HG02943 (cell line): ENCODE measurements around the gene BSND.
"Not testable (repeated sequence)": the region's sequence is repeated elsewhere in the genome, so short reads cannot be mapped to it uniquely, and the experiment has no call there.

Source experiments
- ATAC-seq: cut with Tn5 transposase; IDR thresholded peaks from one replicate; pipeline ENCODE4 v1.9.1; 2021; ENCODE audit warnings: mild to moderate bottlenecking, low read depth, moderate library complexity; ENCODE audit not compliant: unreplicated experiment

Gene BSND

DNA sequence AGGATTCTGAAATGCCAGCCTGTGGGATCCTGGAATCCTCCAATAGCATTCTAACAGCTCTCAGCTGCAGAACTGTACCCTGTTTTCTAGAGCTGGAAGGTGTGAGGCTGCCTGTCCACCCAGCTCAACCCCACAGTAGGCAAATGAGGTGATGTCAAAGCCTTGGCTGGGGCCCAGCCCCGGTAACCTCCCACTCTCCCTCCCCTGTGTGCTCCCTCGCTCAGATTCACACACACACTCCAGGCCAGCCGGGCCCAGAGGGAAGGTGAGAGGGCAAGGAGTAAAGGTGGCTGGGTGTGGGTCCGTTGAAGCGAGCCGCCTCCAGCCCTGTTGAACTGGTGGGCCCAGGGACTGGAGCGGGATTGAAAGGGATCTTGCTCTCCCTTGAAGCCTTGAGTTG is at the start of gene BSND:
Gene BSND (plus strand): TSS at position 257 of the 400 bp plus-strand sequence. CDS start 254 bp downstream, outside the sequence.
- ATAC-seq = no peak

DNA sequence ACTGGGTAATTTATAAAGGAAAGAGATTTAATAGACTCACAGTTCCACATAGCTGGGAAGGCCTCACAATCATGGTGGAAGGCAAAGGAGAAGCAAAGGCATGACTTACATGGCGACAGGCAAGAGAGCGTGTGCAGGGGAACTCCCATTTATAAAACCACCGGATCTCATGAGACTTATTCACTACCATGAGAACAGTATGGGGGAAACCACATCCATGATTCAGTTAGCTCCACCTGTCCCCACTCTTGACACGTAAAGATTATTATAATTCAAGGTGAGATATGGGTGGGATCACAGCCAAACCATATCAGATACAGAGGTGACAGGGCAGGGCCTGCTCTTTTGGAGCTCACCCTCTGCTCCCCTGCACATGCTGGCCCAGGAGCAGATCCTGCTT is 49.7 kb upstream of the BSND start:
- no peak for ATAC-seq

DNA sequence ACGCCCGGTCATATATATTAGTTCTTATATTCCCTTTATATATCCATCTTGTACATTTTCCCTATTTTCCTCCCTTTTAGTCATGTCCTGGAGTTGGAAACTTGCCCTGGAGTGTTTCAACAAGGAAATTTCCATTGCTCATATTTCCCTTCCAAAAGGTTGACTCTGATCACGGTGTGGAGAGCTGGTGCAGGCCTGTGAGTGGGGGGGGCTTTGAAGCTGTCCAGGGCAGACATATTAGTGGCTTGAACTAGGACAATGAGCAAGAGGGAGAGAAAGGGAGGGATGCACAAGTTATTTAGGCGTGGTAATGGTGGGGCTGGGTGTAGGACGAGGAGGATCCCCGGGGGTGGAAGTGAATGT is 48.7 kb upstream of the BSND start:
- ATAC-seq = no peak

DNA sequence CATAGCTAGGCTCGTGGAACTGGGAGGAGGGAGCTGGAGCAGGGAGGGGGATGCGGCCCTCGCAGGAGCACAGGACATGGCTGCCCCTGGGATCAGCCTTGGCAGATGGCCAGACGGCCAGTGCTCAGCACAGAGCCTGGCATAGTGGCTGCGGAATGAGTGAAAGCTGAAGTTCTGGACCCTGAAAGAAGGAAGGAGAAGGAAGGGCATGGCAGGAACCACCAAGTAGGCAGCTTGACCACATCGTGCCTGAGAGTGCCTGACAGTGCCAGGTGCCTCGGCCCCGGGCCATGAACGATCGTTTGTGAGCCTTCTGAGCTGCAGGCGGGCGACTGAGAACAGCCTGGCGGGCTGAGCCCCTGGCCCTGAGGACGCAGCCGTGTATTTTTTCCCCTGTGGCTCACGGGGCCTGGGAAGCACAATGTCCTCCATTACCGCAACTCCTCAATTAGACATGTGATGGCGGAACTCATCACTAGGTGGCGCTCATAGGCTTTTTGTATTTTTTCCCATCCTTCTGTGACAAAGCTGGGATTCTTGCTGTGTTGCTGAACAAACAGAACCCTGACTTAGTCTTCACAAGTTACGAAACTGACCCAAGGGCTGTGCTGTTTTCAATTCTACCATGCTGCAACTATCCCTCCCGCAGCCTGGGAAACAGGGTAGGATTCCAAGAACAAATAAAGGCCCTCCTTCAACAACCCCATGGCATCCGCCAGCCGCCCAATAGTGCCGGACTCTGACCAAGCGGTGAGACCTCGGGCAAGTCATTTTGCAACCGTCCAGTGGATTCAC is 48.2 kb upstream of the BSND start:
- no peak for ATAC-seq

DNA sequence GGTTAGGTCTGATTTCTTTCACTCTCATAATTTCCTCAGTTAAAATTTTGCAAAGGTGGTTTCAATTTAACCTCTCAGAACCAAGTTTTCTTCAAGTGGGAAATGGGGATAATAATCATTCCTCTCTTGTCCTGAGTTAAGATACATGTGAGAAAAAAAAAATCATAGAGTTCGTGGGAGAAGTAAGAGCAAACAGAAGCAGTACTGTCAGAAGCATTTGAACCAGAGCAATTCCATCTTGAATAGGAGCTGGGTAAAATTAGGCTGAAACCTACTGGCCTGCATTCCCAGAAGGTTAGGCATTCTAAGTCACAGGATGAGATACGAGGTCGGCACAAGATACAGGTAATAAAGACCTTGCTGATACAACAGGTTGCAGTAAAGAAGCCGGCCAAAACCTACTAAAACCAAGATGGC is 46.9 kb upstream of the BSND start:
- no peak for ATAC-seq

DNA sequence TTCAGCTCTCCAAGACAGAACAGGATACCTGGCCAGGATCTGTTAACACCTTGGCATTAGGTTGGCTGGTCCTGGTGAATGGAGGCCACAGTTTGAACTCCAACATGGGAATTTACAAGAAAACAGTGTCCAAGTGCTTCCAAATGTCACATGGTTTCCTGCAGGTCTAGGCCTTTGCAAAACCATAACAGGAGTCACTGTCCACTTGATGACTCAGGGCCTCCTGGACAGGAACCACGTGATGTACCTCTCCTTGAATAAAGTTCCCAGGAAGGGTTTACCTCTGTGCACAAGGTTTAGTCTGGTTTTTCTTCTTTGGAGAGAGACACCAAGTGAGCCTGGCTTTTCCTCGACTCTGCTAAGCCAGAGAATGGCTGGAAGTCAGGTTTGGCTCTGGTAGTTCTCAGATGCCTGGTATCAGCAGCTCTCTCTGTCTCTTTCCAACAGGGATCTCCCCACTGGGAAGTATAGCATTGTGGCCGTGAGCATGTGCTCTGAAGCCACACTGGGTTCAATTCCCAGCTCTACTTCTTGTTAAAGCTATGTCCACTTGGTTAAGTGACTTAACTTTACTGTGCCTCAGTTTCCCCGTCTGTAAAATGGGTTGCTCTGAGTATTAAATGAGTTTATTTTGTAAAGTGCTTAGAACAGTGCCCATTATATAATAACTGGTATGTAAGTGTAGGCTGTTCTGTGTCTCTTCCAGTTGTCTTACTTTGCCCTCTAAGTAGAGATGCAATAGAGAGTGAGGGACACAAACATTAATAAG is 45.6 kb upstream of the BSND start:
- ATAC-seq = no peak

DNA sequence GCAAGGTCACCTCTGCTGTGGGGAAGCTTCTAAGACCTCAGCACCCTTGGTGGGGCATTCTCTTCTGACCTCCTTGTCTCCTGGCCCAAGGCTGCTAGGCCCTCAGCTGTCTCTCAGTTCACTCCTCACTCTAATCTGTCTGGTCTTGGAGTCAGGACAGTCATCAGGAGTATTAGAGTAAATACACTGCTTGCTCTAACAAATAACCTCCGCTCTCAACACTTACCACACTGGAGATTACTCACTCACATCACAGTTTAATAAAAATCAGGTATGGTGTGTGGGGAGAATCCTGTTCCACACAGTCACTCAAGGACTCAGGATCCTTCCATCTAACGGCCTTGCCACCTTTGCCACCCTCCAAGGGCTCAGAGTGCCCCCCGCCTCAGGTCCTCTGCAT is 44.9 kb upstream of the BSND start:
- ATAC-seq = no peak

DNA sequence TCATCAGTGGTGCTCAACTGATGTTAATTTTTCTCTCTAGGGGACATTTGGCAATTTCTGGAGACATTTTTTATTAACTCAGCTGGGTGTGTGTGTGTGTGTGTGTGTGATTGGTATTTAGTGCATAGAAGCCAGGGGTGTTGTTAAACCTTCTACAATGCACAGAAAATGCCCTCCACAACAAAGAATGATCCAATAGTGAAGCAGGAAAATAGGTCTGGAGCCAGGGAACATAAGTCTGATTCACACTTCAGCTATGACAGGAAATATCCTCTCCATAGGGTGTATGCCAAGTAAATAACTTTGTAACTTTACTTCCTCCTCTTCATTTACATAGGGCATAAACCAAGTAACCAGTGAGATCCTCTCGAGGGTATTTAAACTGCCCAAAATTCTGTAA is 43.4 kb upstream of the BSND start:
- no peak for ATAC-seq

DNA sequence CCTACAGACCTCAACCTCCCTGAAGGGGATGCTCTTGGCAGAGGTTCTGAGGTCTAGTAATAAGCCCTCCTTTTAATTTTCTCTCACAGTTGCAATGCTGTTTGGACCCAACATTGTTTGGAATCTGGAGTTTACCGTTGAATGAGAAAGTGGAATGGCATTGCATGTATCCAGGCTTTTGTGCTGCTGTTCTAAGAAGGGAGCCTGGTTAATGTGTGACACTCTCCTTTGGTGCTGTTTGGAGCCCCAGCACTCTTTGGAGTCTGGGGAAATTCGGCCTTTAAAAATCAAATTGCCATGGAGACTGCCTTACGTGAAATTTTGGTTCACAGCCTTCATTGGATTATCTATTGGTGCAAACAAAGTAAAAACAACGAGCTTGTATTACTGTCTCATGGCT is 42.0 kb upstream of the BSND start:
- ATAC-seq = no peak

DNA sequence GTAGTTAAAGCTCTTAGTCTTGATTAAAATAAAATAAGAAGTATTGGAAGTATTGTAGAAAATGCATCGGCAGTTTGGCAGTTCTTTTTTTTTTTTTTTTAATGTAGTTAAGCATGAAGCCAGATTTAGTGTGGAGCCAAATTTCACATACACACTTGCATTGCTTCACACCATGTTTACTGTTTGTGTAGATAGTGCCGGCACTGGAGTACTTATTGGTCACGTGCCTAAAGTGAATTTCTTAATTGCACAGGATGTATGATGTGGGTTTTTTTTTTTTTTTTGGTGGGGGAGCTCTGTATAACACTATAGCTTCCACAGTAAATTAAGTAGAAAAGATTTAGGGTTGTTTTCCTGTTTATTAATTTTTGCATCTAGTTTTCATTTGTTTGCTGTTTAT is 39.5 kb upstream of the BSND start:
- ATAC-seq = no peak

DNA sequence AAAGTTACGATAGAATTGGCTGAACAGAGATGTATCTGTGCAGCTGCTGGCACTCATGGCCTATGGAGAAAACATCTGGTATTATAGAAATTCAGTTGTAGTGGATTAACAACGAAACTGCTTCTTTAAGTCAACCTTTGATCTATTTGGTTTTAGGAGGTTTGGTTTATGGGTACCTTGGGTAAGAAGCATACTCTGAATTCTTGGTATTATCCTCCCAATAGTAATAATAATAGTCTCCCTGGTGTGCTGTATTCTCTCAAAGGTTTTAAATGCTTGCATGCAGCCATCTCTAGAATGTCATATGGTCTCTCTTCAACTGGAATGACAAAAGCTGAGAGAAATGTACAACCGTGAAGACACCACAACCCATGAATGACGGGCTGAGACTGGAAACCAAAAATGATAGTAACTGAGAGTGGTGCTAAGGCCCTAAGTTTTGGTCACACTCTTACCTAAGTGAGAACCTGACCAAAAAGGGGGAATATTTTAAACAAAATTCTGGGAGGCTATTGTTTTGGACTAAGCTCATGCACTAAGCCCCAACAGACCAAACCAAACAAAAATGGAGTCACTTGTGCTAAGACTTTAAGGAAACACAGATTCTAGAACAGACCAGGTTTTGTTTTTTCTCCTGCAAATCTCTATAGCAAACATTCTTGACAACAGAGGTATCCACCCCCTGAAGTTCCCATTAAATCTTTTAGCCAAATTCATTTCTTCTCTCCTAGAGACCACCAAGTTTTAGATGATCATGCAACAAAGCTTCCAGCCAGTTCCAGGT is 35.9 kb upstream of the BSND start:
- no peak for ATAC-seq

DNA sequence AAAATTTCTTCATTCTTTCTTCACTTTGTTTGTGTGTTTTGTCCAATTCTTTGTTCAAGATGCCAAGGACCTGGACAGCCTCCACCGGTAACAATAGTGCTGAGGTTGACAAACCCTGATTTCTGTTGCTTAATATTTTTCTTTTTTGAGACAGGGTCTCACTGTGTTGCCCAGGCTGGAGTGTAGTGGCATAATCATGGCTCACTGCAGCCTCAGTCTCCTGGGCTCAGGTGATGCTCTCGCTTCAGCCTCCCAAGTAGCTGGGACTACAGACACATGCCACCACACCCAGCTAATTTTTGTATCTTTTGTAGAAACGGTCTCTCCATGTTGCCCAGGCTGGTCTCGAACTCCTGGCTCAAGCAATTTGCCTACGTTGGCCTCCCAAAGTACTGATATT is 34.9 kb upstream of the BSND start:
- ATAC-seq = not testable (repeated sequence)

DNA sequence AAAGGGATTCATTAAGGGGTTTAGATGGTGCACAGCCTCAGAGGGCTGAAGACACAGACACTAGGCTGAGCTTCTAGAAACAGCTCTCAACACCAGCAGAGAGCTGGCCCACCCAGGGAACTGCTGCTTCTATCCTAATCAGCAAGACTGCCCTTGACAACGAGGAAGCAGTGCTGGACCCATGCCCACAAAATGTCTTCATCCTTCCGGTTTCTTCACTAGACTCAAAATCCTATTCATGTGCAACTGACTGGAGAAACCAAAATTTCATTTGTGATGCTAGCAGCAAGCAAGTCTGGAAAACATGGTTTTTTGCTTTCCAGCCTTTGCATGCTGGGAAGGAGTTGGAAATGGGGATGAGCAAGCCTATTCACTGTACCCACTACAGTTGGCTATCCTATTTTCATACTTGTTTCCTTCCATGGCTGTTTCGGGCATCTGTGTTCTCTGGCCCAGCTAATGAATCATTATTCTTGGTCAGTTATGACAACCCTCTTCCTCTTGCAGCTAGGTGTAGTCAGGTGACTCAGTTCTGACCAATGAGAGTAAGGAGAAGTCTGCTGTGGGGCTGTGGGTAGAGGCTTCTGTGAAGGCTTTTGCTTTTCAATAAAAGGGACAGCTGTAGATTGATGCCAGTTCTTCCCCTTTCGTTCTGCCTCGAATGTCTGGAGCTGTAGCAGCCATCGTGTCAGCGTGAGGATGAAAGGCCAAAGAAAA is 33.0 kb upstream of the BSND start:
- ATAC-seq = no peak

DNA sequence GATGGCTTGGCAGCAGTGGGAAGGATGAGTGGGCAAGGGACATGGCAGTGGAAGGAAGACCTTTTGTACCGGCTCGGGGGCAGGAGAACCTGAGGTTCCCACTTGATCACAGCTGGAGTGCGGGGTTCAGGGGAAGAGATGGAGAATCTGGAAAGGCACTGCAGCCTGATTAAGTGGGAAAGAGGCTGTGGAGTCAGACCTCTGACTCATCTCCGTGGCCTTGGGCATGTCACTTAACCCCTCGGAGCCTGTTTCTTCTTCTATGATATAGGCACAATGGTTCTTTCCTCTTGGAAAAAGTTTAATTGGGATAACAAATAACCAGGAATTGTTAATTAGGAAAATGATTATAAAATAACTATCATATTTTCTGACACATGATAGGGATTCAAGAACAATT is 31.4 kb upstream of the BSND start:
- ATAC-seq = no peak

DNA sequence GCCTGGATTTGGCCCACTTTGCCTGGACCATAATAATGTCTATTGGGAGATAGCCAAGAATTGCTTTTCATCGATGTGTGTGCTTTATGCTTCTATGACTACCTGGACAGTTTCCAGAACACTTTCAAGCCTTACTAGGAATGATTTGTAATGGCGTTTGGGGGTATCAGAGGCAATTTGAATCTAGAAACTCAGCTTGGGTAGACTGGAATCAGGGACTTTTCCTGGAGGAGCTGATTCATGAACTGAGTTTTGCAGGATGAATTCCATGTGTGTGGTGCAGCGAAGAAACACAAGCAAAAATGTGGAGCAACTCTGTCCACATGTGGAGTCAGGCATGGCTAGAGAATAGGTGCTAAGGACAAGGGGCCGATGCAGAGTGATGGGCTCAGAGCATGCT is 30.2 kb upstream of the BSND start:
- ATAC-seq = no peak

DNA sequence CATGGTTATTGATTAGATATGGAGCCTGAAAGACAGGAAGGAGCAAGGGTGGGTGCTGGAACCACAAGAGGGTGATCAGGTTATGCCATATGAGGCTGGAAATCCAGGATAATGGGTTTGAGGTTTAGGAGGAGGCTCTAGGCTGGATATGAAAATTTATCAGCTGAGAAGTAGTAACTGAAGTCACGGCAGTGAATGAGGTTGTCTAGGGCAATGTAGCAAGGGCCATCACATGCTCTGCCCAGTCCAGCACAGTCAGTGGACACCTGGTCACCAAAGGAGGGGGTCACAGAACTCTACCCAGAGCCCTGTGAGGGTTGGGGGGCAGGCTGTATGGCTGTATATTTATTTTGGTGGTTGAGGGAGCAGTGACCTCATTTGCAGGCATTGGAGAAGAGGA is 28.9 kb upstream of the BSND start:
- no peak for ATAC-seq

DNA sequence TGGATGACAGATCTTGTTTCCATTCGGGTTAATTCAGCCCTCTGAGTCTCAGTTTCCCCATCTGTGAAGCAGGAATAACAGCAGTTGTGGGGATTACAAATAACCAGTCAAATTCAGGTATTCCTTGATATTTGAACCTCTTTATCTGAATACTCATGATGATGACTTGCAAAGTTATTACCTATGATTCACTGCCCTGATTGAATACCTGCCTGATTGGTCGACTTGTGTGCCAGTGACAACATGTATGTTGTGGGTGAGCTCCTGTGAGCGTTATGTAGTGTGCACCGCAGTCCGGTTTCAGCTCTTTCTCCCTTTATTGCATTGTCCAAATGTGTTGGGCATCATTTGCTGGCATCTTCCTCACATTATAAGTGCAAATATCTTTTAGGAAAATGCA is 27.8 kb upstream of the BSND start:
- ATAC-seq = no peak

DNA sequence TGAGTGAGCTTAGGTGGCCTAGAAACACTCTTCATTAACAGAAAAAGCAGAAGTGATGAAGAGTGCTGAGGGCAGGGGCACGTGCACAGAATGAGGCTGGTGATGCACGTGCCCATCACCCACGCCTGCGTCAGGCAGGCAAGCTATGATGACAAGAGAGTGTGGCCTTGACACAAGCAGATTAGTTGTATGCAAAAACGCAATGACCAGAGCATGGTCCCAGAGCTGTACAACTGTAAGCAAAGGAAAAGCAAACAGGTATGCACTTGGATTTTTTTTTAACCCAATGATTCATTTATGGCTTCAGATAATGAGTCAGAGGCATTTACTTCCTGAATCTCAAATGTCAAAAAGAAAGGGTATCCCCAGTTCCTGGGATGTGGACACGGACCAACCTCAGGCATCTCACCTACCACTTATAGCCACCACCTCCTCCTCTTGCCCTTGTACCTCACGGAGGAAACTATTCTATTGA is 27.4 kb upstream of the BSND start:
- no peak for ATAC-seq

DNA sequence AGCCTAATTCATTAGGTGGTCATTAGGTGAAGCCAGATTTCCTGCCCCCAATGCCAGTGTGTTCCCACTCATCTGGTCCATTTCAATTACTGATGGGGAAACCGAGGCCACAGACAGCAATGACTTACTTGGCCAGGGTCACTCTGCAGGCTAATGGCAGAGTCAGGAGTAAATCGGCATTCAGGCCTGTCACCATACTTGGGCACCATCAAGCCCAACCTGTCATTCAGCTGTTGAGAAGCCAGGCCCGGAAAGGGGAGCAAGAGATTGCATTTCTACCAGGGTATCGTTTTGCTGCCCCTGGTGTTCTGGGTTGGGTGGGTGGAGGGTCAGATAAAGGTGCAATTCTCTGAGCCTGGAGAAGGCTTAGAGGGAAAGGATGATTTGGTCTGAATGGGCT is 26.3 kb upstream of the BSND start:
- no peak for ATAC-seq

DNA sequence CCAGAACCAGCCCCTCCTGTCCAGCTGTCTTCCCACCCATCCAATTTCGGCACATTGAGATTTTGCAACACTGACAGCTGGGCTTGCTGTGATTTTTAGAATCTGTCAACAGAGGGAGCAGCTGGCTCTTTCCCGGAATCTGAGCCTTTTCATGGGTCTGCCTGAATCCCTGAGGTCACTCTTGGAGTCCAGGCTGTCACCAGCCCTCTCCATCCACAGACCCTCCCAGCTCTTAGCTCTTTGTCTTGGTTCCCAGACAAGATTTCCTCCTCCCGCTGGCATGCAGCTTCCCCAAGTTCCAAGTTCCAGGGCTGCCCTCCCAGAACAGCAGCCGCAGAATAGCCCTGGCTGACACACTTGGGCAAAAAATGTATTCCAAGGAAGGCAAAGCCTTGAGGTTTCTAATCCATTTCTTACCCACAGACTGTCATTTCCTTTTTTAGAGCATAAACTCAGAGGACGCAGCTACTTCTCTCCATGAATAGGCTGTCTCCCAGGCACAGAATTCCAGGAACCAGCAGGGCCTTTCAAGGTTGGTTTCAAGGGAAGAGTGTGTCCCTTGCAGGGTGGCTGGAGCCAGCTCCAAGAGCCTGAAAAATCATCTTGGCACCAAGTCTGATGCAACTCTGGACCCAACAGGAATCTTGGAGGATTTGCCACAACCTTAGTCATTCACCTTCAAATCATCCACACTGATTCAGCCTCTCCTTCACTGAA is 25.4 kb upstream of the BSND start:
- no peak for ATAC-seq
